Psoas muscle (tissue), 8 donors: Measurements from ENCODE around the gene LRRC71. TPM values are rescaled to one million over a fixed set of nuclear protein-coding genes. Genes with fewer than 3 reads are reported as not detected.

Source experiments
- ATAC-seq, 4 donors: fragments of 200-7000 bp; cut with Tn5 transposase; one replicate each; pipeline ENCODE4 v1.9.1; 2020; ENCODE audit warnings: moderate library complexity in 3 of 4, mild to moderate bottlenecking in 2 of 4
- DNase-seq, 2 donors: peaks; one replicate each; pipeline ENCODE4 v3.0.0-alpha.2; 2020
- H3K27ac ChIP-seq: fragments of 200-600 bp; one replicate; pipeline ENCODE4 v1.8.0; 2022
- H3K27me3 ChIP-seq, 3 donors: fragments of 200-600 bp in 1 of 3; one replicate each; pipeline versions ENCODE4 v1.6.1 to v1.8.0; 2013 to 2022; ENCODE audit warnings: low read length in 2 of 3, mild to moderate bottlenecking in 2 of 3, moderate library complexity in 1 of 3; ENCODE audit not compliant: insufficient read depth in 3 of 3
- H3K36me3 ChIP-seq, 2 donors: fragments of 200-600 bp in 1 of 2; one replicate each; pipeline versions ENCODE4 v1.6.1 to v1.8.0; 2013 to 2022; ENCODE audit warnings: low read depth in 1 of 2, mild to moderate bottlenecking in 1 of 2, moderate library complexity in 1 of 2; ENCODE audit not compliant: insufficient read depth in 1 of 2
- H3K4me1 ChIP-seq: fragments of 200-600 bp; one replicate; pipeline ENCODE4 v1.8.0; 2022
- H3K4me3 ChIP-seq: fragments of 200-600 bp; one replicate; pipeline ENCODE4 v1.8.0; 2022; ENCODE audit warnings: mild to moderate bottlenecking
- H3K9me3 ChIP-seq: fragments of 200-600 bp; one replicate; pipeline ENCODE4 v1.8.0; 2022
- CTCF ChIP-seq: fragments of 200-600 bp; IDR thresholded peaks from one replicate; pipeline ENCODE4 v1.8.0; 2022; ENCODE audit warnings: antibody characterized with exemption
- WGBS, 3 donors: extraction: QIAGEN DNeasy Blood & Tissue Kit; methylation state at CpG; one replicate each; pipeline versions ENCODE4 v1.1.6 to v1.1.7; 2013; 5-methylcytosine and 5-hydroxymethylcytosine counted together
- intact Hi-C, 2 donors: fragments of 100-400 bp; cut with DNase I; formaldehyde crosslinking; loops; one replicate each; pipeline versions ENCODE4 v1.11.0 to v1.14.2; 2022
- polyA plus RNA-seq, 3 donors: library from polyadenylated mRNA; stranded (reverse); fragments of 200-250 nt; gene quantifications; one replicate each; pipeline ENCODE4 v1.2.3, GENCODE V29; 2013
- total RNA-seq, 4 donors: library from RNA; stranded (reverse); fragmentation: NEBNext Ultra II Directional in 2 of 4; extraction: Animal tissue kit (Norgen Biotek cat#: 25700) in 2 of 4; gene quantifications; one replicate each; pipeline versions ENCODE4 v1.2.1 to v1.2.4, GENCODE V29; 2021 to 2023
- donor health status: healthy with polysubstance abuse.
- donor health status: DM: no; HTN: no; CAD: no; lungs with moderate emphysema.
- donor health status: Bipolar disorder and iron deficiency.
- donor health status: healthy.
- donor health status: DM: yes; HTN: yes; CAD: no.
- donor health status: DM: no; HTN: no; CAD: no.
- donor health status: DM: no; HTN: no; CAD: no.
- donor health status: DM: yes; HTN: yes; CAD: no.

The LRRC71 gene
- total and polyA plus RNA-seq, 7 donors: 0.03 TPM; not detected in 5

- peaks cover 0 to 41% (median 3%) of the 10 kb centered on the region in 3 donors for H3K27me3 ChIP-seq
- H3K27ac ChIP-seq: peak overlapping the region; percentile 76
- no peaks in the 10 kb centered on the region for H3K36me3 ChIP-seq
- DNase-seq (peak in 1 of 2 donors; percentile 29), ATAC-seq (no peak)
- intact Hi-C loops: no loop called here
- peaks cover 17% of the 10 kb centered on the region for H3K4me1 ChIP-seq
- 86 to 91% (median 89%) methylated on average over 6 of the region's 6 CpGs for WGBS, 3 donors
- peak overlapping the region; percentile 68 for H3K4me3 ChIP-seq
- no peak for TF ChIP-seq CTCF
- H3K9me3 ChIP-seq: no peaks in the 10 kb centered on the region
These were observed 24.5 kb upstream of the LRRC71 start for GRCh38 chr1:156895927-156896326.

DNA sequence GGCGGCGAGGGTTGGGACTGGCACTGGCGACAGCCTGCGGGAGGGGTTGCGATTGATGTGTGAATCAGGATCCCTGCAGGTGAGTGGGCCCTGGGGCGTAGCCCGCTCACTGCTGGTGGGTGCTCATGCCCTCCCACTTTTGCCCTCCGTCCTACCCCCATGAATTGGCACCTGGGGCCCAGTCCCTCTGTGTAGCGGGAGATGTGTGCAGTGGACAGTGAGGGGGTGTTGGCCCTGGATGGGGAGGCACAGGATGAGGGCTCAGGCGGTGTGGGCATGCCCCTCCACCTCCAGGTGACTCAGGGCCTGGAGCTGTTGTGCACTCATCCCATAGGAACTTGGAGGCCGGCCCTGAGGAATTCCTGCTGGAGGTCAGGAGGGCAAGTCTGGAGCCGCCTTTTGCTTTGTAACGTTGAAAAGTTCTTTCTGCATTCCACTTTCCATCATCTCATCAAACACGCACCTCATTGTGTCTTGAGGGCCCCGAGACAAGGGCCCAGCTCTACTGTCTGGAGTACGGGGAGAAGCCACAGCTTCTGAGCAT, 23.9 kb upstream of the LRRC71 start:
- peak overlapping the region; percentile 68 for H3K4me3 ChIP-seq
- DNase-seq: peak in 1 of 2 donors; percentile 64
- no peaks in the 10 kb centered on the region for H3K9me3 ChIP-seq
- 81 to 82% (median 81%) methylated on average over 16 of the region's 16 CpGs for WGBS, 3 donors
- peak overlapping the region; percentile 76 for H3K27ac ChIP-seq
- H3K27me3 ChIP-seq: peaks cover 0 to 41% (median 3%) of the 10 kb centered on the region in 3 donors
- no peak for ATAC-seq
- TF ChIP-seq CTCF: no peak
- H3K36me3 ChIP-seq: no peaks in the 10 kb centered on the region
- intact Hi-C loops: no loop called here
- peaks cover 17% of the 10 kb centered on the region for H3K4me1 ChIP-seq

GRCh38 chr1:156897078-156897825, 23.2 kb upstream of the LRRC71 start:
- no peaks in the 10 kb centered on the region for H3K9me3 ChIP-seq
- H3K27ac ChIP-seq: peak overlapping the region; percentile 76
- 73 to 75% (median 74%) methylated on average over 14 of the region's 14 CpGs for WGBS, 3 donors
- DNase-seq (peak in 1 of 2 donors; percentile 41), ATAC-seq (no peak)
- H3K4me1 ChIP-seq: peaks cover 17% of the 10 kb centered on the region
- H3K36me3 ChIP-seq: no peaks in the 10 kb centered on the region
- no peak for TF ChIP-seq CTCF
- peak overlapping the region; percentile 68 for H3K4me3 ChIP-seq
- intact Hi-C loops: no loop called here
- peaks cover 0 to 35% (median 3%) of the 10 kb centered on the region in 3 donors for H3K27me3 ChIP-seq

GRCh38 chr1:156898161-156898566, 22.3 kb upstream of the LRRC71 start:
- H3K9me3 ChIP-seq: no peaks in the 10 kb centered on the region
- ATAC-seq (peak in 3 of 4 donors; percentile 35 to 43 (median 35)), DNase-seq (peak; percentile 55 to 76)
- WGBS, 3 donors: 51 to 60% (median 54%) methylated on average over 8 to 13 of the region's 13 CpGs
- H3K36me3 ChIP-seq: no peaks in the 10 kb centered on the region
- peaks cover 17% of the 10 kb centered on the region for H3K4me1 ChIP-seq
- intact Hi-C loops: no loop called here
- H3K4me3 ChIP-seq: peak overlapping the region; percentile 34
- TF ChIP-seq CTCF: no peak
- peaks cover 0 to 26% (median 0%) of the 10 kb centered on the region in 3 donors for H3K27me3 ChIP-seq
- peak overlapping the region; percentile 76 for H3K27ac ChIP-seq
